OCI-LY7 (cell line): ENCODE data around the gene ZHX3.

ENCODE experiments used
- EZH2phosphoT487 ChIP-seq: fragments of 200-600 bp; sonication (generic); IDR thresholded peaks from 2 replicates; pipeline ENCODE4 v1.6.1; 2018; ENCODE audit warnings: low read depth, borderline replicate concordance, mild to moderate bottlenecking, mixed run types, antibody characterized with exemption, low read length, moderate library complexity, mixed read lengths
- TF ChIP-seq, protein P1 (sequence below): fragments of 200-600 bp; sonication (generic); conservative IDR thresholded peaks from 2 replicates; pipeline ENCODE4 v1.5.1; 2014; ENCODE audit warnings: mild to moderate bottlenecking, antibody characterized with exemption, low read length, moderate library complexity, mixed read lengths

DNA sequence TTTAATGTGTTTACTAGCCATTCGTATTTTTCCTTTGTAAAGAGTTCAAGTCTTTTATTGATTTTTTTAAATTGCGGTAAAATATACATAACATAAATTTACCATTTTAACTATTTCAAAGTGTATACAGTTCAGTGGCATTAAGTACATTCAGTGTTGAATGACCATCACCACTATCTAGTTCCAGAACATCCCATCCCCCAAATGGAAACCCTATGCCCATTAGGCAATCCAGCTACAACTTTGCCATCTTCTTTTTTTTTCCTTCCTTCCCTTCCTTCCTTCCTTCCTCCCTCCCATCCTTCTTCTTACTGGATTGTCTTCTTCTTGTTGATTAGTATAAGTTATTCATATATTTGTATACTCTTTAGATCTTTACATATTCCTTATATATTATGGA, 31.7 kb upstream of the ZHX3 start:
- TF ChIP-seq, protein P1, sequence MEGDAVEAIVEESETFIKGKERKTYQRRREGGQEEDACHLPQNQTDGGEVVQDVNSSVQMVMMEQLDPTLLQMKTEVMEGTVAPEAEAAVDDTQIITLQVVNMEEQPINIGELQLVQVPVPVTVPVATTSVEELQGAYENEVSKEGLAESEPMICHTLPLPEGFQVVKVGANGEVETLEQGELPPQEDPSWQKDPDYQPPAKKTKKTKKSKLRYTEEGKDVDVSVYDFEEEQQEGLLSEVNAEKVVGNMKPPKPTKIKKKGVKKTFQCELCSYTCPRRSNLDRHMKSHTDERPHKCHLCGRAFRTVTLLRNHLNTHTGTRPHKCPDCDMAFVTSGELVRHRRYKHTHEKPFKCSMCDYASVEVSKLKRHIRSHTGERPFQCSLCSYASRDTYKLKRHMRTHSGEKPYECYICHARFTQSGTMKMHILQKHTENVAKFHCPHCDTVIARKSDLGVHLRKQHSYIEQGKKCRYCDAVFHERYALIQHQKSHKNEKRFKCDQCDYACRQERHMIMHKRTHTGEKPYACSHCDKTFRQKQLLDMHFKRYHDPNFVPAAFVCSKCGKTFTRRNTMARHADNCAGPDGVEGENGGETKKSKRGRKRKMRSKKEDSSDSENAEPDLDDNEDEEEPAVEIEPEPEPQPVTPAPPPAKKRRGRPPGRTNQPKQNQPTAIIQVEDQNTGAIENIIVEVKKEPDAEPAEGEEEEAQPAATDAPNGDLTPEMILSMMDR, result no peak
- no peak for TF ChIP-seq EZH2phosphoT487
